Measurements from ENCODE around the gene TMTC1.
"Not testable (repeated sequence)": the region's sequence is repeated elsewhere in the genome, so short reads cannot be mapped to it uniquely, and the experiment has no call there.

The TMTC1 gene

DNA sequence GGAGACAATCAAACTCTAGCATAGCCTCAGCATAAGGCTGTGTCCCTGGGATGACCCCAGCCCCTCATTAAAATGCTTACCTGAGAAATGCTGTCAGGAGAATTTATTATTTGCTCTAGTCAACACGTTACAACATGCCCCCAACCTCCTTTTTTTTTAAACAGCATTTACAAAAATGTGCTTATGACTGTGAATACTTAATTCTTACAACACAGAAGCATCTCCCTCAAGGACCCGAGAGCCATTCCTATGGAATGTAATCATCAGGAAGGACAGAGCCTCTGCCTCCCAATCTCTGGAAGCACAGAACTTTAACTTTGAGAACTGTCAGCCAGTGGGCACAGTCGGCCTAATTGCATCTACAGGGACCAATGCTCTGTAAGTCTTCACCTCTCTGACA is 149.7 kb downstream of the TMTC1 start:
- no peak for TF ChIP-seq ZNF274 (IDR thresholded peaks at IDR 0.05; ENCODE audit: low read depth, low read length)
- H3K4me3 ChIP-seq (ENCODE audit: low read length) = no peak overlapping the region

- not testable (repeated sequence) for H3K4me3 ChIP-seq (ENCODE audit: low read length)
Measured at GRCh38 chr12:29630164-29630563, 153.6 kb downstream of the TMTC1 start.

DNA sequence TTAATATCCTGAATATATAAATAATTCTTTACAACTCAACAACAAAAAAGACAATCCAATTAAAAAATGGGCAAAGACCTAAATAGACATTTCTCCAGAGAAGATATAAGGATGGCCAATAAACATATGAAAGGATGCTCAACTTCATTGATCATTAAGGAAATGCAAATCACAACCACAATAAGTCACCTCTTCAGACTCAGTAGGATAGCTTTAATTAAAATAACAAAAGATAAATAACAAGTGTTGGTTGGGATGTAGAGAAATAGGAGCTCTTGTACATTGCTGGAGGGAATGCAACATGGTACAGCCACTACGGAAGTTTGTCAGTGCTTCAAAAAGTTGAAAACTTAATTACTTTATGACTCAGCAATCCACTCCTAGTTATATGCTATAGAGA is 156.5 kb downstream of the TMTC1 start:
- H3K4me3 ChIP-seq (ENCODE audit: low read length) = no peak overlapping the region

GRCh38 chr12:29625359-29625953 is 158.3 kb downstream of the TMTC1 start:
- TF ChIP-seq ZNF274 (IDR thresholded peaks at IDR 0.05; ENCODE audit: low read depth, low read length) = no peak
- no peak overlapping the region for H3K4me3 ChIP-seq (ENCODE audit: low read length)

More for the DNA sequence above, 156.5 kb downstream of the TMTC1 start:
- TF ChIP-seq ZNF274 (IDR thresholded peaks at IDR 0.05; ENCODE audit: low read depth, low read length) = no peak

DNA sequence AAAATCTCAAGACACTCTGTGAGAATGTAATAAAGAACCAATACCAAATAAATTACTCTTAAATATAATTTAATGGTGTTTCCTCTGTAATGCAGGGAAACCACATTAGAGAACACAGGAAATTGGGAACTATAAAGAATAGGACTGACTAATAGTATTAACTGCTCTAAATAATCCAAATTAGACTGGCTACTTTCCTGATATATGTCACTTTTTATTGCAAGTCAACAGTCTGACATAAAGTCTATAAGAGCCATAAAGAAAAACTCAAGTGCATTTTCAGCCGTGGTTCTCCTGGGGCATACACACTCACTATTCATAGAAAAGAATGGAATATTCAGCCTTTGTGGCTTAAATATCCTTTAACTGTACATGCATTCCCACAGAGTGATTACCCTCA is 161.5 kb downstream of the TMTC1 start:
- no peak overlapping the region for H3K4me3 ChIP-seq (ENCODE audit: low read length)
- TF ChIP-seq ZNF274 (IDR thresholded peaks at IDR 0.05; ENCODE audit: low read depth, low read length) = no peak

- no peak overlapping the region for H3K4me3 ChIP-seq (ENCODE audit: low read length)
- TF ChIP-seq ZNF274 (IDR thresholded peaks at IDR 0.05; ENCODE audit: low read depth, low read length) = no peak
Measured at GRCh38 chr12:29620030-29620429, 163.7 kb downstream of the TMTC1 start.

DNA sequence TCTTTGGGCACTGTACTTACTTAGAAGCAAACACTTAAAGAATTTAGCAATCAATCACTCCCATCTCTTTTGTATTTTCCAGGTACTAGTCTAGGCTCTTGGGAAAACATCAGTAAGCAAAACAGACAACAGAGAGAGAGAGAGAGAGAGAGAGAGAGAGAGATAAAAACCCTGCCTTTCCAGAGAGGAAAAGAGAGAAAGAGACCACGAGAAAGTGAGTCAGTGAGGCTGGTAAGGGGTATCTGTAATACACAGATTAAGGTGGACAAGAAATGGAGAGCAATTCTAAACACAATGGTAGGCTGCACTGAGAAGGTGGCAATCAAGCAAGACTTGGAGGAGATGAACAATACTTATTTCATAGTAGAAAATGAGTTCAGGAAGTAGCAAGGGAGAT is 166.3 kb downstream of the TMTC1 start:
- TF ChIP-seq ZNF274 (IDR thresholded peaks at IDR 0.05; ENCODE audit: low read depth, low read length) = no peak
- H3K4me3 ChIP-seq (ENCODE audit: low read length) = no peak overlapping the region

- no peak overlapping the region for H3K4me3 ChIP-seq (ENCODE audit: low read length)
- no peak for TF ChIP-seq ZNF274 (IDR thresholded peaks at IDR 0.05; ENCODE audit: low read depth, low read length)
Measured at GRCh38 chr12:29616664-29617406, 166.9 kb downstream of the TMTC1 start.

DNA sequence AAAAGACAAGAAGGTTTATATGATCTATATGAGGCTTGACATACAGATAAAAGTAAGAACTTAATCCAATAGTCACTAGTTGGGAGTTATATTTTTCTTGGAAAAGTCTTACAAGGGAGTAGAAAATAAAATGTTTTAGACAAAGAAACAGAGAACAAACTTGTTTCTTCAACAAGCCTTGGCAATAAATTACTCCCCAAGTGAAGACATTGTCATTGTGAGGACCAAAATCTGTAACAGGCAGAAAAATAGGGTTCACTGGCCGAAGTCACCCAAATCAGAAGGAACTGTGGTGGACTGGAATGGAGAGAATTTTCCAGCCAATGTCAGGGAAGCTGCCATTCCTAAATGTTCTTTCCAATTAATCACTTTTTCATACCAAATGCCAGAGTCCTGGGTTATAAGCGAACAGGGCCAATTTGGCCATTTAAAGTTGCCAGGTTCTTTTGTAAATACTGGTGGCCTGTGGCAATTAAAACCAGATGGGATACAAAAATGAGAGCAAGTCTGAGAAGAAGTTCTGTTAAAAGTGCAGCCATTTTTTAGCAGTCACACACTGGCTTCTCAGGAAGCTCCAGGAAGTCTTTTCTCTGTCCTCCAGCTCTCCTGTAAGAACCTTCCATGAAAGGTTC is 168.9 kb downstream of the TMTC1 start:
- no peak for TF ChIP-seq ZNF274 (IDR thresholded peaks at IDR 0.05; ENCODE audit: low read depth, low read length)
- H3K4me3 ChIP-seq (ENCODE audit: low read length) = no peak overlapping the region

- TF ChIP-seq ZNF274 (IDR thresholded peaks at IDR 0.05; ENCODE audit: low read depth, low read length) = no peak
Measured at GRCh38 chr12:29612912-29613311, 170.8 kb downstream of the TMTC1 start.

GRCh38 chr12:29611906-29612305 is 171.8 kb downstream of the TMTC1 start:
- H3K4me3 ChIP-seq (ENCODE audit: low read length) = no peak overlapping the region
- no peak for TF ChIP-seq ZNF274 (IDR thresholded peaks at IDR 0.05; ENCODE audit: low read depth, low read length)

More at GRCh38 chr12:29612912-29613311, 170.8 kb downstream of the TMTC1 start:
- no peak overlapping the region for H3K4me3 ChIP-seq (ENCODE audit: low read length)

GRCh38 chr12:29610473-29611170 is 173.1 kb downstream of the TMTC1 start:
- H3K4me3 ChIP-seq (ENCODE audit: low read length) = no peak overlapping the region
- TF ChIP-seq ZNF274 (IDR thresholded peaks at IDR 0.05; ENCODE audit: low read depth, low read length) = no peak

- no peak overlapping the region for H3K4me3 ChIP-seq (ENCODE audit: low read length)
- no peak for TF ChIP-seq ZNF274 (IDR thresholded peaks at IDR 0.05; ENCODE audit: low read depth, low read length)
Measured at GRCh38 chr12:29609431-29610215, 174.1 kb downstream of the TMTC1 start.

DNA sequence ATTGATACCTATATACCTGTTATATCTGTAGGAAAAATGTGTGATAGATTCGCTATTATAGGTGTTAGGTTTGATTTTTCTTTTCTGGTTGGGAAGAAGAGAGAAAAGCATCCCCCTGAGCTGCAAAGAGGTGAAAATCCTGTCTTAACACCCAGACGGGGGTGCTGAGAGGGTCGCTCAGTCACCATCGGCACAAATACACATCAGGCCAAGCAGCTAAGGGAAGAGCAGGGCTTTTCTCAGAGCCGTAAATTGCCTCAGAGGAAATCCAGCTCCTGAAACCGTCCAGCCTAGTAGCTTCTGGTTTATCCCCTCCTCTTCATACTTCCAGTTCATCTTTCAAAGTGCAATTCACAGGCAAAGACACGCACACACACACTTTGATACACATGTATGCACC is 175.2 kb downstream of the TMTC1 start:
- TF ChIP-seq ZNF274 (IDR thresholded peaks at IDR 0.05; ENCODE audit: low read depth, low read length) = no peak
- no peak overlapping the region for H3K4me3 ChIP-seq (ENCODE audit: low read length)

Measured in GM08714 (cell line).